CD4-positive, alpha-beta T cell treated with Interleukin-17A for 1 hour (primary cell): ENCODE data around the gene ZSWIM6.
"Not testable (repeated sequence)": the region's sequence is repeated elsewhere in the genome, so short reads cannot be mapped to it uniquely, and the experiment has no call there.

Experiments used
- DNase-seq: peaks from one replicate; pipeline ENCODE4 v3.0.0-alpha.2; 2020

ZSWIM6 gene

DNA sequence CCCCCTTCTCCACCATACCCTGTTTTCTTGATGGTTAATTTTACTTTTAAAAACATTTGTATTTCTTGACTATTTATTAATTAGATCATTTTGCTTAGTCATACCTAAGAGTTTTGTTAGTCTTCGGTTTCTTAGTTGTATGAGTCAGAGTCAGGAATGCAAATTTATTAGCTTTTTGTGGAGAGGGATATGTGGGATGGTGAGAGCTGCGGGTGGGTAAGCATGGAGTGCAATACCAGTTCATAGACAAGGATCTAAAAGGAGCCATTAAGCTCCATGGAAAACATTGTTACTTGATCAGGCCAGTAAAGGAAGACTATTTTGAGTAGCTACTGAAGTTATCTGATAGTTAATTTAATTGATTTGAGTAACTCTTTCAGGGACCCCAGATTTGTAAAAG is 77.5 kb downstream of the ZSWIM6 start:
- DNase-seq, result no peak

DNA sequence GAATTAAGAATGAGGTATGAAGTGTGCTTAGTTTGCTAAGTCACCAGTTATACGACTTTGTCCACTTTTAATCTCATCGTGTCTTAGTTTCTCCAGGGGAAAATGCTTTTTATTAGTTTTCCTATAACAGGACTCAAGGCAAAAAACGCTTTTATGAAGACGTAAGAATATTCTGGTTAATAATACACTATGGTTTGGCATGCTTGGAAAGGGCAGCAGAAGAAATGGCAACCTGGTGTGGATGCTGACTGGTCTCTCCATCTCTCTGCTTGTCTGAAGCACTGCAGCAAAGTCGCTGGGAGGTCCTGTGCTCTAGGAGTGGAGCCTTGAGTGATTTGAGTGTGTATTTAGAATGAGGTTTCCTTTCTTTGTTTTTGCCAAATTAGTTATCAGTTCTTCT is 78.8 kb downstream of the ZSWIM6 start:
- no peak for DNase-seq

DNA sequence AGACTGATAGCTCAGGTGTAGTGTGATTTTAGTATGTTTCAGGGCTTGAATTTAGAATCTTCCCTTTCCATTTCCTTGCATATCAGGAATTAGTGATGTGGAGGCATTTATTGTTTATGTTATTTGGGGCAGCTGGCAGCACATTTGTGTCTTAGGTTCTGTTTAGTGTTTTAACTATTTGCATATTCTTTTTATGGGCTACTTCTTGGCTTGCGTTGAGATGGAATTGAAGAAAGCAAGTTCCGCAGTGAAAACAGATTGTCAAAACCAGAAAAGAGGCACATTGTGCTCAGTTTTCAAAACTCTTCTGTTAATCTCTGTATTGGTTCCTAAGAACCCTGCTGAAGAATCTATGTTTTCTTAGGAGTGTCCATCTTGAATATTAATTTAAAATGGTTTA is 80.3 kb downstream of the ZSWIM6 start:
- no peak for DNase-seq

DNA sequence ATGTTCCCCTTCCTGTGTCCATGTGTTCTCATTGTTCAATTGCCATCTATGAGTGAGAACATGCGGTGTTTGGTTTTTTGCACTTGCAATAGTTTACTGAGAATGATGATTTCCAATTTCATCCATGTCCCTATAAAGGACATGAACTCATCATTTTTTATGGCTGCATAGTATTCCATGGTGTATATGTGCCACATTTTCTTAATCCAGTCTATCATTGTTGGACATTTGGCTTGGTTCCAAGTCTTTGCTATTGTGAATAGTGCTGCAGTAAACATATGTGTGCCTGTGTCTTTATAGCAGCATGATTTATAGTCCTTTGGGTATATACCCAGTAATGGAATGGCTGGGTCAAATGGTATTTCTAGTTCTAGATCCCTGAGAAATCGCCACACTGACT is 81.1 kb downstream of the ZSWIM6 start:
- not testable (repeated sequence) for DNase-seq

DNA sequence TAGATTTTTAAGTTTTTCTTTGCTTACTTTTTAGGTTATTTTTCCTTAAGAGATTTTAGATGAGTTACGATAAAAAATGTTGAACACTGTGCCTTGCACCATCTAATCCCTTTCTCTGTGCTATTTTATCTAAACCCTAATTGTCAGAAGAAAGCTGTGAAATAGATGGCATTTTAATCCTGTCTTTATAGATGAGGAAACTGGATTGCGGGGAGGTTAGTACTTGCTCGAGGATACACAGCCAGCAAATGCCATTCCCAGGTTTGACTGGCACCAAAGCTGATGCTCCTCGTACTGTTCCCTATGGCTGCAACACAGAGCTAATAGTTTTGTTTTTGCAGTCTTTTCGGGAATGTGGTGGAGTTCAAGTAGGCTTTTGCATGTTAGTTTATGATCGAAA is 82.7 kb downstream of the ZSWIM6 start:
- DNase-seq, result no peak

DNA sequence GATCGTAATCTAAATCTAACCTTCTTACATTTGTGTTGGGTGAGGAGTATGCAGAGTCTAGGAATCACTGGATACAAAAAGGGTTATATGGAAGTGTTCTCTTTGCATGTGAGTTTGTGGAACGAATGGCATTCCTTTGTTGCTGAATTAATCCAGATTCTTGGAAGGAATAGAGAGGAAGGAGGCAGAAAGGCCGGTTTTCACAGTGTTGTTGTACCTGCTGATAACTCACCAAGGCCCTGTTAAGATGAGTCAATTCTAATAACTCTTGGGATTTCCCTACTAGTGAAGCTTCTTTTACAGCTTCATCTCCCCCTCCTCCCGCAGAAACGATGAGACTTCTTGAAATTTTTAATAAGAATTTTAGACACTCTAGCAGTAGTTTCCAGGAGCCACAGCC is 84.0 kb downstream of the ZSWIM6 start:
- DNase-seq, result no peak

DNA sequence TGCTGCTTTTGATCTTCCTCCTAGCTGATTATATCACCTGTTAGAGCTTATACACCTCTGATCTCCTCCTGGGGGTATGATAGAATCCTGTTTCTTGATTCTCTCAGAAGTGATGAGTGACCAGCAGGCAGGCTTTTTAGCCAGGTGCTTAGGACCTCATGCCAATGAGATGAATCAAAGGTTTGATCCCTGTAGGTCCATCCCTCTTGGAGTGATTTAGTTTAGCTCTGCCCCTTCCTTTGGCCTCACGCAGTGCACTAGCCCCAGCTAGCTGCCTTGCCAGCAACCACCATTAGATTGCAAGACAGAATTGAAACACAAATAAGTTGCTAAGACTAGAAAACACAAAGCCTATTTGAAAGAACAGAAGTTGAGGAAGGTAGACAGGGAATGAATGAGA is 84.4 kb downstream of the ZSWIM6 start:
- DNase-seq, result no peak

DNA sequence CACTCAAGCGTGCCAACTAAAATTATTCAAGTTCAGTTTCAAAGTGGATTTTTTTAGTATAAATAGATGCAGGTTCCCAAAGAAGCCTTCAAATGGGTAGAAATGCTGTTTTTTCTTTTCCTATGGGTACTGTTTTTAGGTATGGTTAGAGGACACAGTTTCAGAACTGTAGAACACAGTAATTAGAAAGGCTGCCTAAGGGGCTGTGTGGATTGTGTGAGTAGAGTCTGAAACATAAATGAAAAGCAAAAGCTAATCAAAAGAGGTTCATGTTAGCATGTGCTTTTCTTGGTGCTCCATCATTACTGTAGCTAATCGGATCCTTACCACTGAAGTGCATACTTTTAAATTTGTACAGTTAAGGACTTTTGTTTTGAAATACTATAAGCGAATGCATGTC is 85.3 kb downstream of the ZSWIM6 start:
- no peak for DNase-seq

DNA sequence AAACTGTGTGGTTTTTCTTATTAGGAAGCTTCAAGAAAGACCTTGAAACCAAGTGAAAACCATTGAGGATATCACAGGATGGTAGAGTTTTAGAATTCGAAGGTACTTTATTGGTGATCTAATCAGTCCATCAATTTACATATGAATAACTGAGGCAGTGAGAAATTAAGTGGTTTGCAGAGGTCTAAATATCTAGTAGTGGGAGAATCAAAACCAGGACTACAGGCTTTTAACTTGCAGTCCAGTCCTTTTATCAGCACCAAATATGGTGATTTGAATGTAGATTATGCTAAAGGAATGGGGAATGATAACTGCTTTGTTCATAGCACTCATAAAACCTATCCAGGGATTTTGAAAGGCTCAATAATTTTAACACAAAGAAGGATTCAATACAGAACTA is 85.8 kb downstream of the ZSWIM6 start:
- DNase-seq, result no peak

DNA sequence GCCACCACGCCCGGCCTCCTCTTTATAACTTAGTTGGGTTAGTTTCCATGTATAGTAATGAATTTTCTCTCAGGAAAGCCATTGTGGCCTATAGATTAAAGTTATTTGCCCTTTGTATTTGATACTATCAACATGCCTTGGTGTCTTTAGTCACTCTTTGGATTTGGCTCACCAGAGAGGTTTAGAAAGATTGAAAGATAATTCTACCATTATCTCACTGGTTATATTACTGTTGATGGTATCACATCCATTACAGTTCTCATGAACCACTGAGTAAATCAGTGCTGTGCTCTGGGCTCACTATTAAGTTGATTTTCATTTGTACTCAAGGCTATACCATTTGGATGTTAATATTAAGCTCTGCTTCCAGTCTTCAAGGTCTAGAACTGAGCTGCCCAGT is 87.0 kb downstream of the ZSWIM6 start:
- no peak for DNase-seq

DNA sequence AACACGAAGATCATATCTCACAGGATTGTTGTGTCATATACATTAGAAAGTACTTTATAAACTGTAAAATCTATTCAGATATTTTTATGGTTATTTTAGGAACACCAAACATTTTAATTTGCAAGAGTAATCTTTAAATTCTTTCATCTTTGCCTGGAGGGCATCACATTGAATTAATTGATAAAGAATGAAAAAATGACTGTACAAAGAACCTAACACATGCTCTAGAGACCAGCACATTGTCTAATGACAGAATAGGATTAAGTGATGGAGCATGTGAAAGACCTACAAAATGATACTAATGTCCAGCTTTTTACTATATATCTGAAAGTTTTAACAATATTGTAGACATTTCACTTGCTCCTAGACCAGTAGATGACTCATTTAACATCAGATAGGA is 88.0 kb downstream of the ZSWIM6 start:
- no peak for DNase-seq

DNA sequence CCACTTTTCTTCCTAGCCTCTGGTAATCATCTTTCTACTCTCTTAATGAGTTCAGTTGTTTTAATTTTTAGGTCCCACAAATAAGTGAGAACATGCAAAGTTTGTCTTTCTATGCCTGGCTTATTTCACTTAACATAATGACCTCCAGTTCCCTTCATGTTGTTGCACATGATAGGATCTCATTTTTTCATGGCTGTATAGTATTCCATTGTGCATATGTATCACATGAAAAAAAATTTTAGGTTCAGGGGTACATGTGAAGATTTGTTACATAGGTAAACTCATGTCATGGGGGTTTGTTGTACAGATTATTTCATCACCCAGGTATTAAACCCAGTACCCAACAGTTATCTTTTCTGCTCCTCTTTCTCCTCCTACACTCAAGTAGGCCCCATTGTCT is 89.2 kb downstream of the ZSWIM6 start:
- DNase-seq, result not testable (repeated sequence)

DNA sequence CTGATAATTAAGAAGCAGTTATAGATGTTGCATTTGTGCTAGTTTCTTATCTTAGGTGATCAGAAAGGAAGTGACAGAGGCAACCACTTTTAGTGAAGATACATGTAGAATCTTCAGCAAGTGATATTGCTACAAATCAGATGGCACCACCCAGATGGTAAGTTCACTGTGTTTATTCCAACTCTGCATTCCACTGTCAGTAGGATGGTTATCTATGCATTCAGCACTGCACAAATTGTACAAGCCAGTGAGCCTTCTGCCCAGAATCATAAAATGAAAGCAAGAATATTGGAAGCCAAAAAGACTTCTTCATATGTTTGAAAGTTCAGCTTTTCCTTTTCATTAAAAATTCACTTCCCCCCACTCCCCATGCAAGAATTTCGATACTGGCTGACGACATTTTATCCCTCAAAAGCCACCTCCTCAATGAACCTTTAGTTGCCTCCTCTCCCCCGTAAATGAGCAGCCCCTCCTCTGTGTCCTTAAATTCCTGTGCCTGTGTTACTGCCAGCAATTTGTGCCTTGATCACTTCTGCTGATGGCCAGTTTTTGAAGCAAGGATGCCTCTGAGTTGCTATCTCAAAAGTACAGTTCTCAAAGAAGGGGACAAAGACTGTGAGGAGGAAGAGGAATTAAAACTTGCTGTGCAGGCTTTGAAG is 91.6 kb downstream of the ZSWIM6 start:
- no peak for DNase-seq

DNA sequence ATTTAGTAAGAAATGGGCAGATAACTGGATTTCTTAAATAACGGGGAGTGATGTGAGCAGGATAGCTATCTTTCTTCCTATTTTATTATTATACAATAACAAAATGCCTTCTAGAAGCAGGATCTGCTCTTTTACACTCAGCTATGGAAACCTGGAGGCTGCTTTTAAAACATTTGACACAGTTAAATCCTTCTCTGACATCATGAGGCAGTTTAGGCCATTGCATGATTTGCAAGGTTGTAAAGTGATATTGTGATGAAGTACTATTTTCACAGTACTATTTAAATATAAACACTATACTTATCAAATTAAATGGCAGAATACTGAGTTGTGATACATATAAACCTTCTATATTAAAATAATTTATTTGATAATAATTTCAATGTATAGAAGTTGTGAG is 93.9 kb downstream of the ZSWIM6 start:
- DNase-seq, result no peak

DNA sequence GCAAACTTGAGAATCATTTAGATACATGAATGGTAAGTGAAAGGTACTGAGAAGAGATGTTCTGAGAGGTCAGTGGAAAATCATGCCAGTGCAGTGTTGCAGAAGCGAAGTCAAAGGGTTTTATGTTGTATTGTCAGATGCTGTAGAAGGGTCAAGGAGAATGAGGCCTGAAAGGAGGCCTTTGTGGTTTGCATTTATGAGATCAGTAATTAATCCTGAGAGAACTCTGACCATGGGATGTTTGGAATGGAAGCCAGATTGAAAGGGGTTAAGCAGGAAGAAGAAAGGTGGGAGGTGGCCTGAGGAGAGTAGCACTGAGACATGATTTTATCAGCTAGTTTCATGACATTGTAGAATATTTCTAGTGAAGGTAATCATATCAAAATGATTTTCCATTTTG is 97.8 kb downstream of the ZSWIM6 start:
- DNase-seq, result no peak

DNA sequence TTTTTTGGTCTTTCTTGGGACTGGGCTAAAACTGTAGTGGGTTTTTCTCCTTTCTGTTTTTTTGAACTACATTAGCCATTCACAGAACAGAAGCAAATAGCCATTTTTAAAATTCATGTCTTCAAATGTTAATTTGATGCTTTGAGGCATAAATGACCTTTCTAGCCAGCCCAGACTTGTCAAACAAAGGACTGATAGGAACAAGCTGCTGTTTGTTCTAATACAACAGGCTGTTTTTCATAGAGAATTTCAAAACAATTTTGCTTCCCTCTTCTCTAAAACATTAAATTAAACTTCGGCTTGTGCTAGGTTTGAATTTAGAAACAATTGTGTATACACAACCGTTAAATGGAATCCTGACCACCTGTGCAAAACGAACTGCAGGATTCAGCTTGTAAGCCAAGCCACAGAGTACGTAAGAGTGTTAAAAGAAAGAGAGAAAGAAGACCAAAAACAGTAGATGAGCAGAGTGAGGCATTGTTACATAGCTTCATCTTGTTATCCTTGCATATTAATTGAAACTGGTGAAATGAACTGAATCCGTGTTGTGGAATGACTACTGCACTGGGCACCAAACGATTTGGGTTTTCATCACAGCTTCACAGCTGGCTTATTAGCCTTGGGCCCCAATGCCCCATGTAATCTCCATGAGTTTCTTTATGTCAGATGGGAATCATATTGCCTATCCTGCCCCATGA is 100.0 kb downstream of the ZSWIM6 start:
- DNase-seq, result no peak

DNA sequence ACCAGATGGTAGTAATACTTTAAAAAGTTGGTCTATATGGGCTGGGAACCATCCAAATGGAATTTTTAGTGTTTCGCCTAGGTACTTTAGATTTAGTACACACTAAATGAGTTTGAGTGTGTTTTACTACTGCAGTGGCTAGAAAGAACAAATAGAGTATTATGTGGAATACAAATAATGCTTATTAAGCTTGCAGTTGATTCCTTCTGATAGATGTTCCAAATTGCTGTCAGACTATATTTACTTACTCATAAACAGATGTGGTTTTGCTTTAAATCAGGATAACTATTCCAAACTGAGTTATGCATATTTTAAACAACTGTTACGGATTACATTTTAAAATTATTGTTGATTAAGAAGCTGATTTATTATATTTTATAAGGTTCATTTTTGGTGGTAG is 103.3 kb downstream of the ZSWIM6 start:
- no peak for DNase-seq

DNA sequence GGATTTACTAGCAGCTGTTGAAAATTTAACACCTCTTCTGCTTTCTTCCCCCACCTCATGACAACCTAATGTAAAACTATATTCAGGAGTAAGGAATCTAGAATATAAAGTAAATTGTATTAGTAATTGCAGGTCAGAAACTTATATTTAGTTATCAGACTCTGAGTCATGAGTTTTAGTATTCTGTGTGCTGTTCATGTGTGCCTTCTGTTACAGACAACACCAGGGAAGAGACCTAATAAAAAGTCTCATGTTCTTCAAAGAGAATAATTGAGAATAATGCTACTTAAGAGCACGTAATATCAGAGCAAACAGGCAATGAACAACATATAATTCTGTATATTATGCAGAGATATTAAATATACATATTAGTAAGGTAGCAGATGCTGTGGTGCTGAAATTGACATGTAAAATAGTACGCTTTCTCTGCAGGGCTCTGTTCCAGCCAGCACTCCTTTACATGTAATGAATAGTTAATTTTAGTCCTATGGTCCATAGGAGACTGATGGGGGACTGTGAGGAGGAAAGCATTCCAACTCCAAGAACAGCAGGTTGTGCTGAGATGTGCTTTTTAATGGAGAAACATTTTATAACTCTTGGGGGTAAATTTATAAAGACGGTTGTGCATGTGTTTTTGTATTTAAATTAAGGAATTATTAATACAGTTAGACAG is 106.4 kb downstream of the ZSWIM6 start:
- DNase-seq, result no peak

DNA sequence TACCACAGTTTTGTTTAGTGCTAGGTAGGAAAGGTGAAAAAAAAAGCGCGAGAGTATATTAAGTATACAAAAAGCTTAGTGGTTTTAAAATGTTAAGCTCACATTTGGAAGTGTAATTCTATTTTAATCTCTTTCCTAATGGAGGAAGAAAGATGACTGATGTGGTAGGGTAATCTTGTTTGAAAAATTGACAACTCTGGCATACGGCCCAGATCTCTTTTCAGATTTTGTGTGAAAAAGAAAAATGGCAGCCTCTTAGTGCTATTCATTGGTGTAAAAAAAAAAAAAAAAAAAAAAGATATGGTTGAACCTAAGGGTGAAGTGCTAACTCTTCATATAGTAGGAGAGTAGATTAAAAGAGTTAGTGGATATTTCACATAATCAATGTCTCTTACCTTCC is 108.0 kb downstream of the ZSWIM6 start:
- DNase-seq, result no peak

DNA sequence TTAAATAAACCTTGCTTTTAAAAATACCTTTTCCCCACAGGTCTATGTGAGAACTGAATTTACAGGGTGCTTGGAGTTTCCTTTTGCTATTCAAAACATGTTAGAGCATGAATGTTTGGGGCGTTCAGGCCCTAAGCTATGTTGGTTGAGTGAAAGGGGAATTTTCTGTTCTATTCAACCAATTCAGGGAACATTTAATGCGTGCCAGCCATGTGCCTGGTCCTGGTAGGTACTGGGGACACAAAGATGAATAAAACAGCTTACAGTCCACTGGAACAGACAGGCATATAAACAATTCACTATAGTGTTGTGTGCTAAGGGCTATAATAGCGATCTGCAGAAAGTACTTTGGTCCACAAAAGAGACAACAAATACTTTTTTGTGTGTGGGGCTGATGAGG is 108.5 kb downstream of the ZSWIM6 start:
- DNase-seq, result no peak

DNA sequence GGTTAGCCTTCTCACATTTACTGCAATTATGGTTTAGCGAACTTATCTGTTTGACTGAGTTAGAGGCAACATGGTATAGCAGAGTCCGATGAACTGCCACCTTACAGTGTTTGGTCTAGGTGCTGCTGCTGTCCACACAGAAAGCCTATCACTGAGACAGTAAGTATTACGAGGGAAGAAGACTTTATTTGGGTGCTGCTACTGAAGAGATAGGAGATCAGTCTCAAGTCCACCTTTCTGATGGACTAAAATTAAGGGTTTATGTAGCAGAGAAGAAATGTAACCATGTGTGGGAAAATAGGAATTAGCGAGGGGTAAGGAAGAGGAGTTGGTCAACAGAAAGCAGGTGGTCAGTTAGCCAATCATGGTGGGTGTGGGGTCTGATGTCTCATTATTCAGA is 109.7 kb downstream of the ZSWIM6 start:
- no peak for DNase-seq

DNA sequence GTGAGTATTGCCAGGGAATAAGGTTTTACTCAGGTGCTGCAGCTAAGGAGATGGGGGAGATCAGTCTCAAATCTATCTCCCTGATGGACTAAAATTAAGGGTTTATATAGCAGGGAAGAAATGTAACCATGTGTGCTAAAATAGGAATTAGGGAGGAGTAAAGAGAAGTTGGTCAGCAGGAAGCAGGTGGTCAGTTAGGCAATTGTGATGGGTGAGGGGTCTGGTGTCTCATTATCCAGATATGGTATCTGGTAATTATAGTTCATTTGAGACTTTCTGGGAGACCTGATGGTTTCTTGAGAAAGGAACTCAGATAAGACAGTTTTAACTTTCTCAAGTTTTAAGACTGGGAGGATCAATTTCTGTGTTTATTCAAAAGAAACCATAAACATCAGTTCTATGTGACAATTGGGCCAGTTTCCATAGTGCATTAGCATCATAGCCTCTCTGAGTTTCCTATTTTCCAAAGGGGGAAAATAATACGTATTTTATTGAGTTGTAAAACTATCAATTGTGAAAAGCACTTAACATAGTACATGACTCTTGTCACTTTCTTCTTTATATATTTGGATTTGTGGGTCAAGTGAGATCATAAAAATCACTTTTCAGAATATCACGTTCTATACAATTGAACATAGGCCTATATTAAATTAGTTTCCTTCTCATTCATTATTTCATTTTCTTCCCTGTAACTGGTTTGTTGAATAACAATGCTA is 115.9 kb downstream of the ZSWIM6 start:
- DNase-seq, result no peak

DNA sequence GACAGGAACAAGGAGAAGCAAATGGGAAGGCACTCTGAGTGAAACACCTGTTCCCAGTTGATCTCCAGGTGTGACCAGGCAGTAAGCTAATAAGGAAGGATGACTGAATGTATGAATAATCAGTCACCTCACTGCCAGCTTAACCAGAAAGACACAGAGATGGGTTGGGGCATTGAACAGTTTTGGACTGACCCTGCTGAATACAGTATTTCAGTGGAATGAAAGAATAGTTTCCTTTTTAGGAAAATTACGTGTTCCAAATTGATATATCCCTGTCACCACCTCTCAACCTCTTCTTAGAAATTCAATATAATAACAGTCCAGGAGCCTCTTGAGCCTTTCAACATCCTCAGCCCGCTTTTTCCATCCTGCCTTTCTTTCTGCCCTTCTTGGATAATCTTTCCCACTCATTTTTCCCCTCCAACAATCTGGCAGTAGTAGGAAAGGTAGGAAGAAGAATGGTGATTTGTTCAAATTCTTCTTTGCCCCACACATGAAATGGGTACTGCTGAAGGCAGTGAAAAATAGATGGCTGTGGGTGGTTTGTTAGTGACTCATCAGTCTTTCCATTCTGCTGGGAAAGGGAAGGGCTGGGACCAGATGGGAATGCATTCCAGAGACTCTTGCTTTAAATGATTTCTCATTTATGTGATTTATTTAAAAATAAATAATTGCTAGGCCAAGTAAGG is 117.9 kb downstream of the ZSWIM6 start:
- no peak for DNase-seq
